ENCODE measurements around the gene SATL1. TPM values are rescaled to one million over a fixed set of nuclear protein-coding genes. Genes with fewer than 3 reads are reported as not detected.

The SATL1 gene
- total RNA-seq, 4 donors from 2014 or later: not detected

- TF ChIP-seq POLR2A (IDR thresholded peaks at IDR 0.05): no peak
- no peak for TF ChIP-seq POLR2AphosphoS5 (IDR thresholded peaks at IDR 0.05)
- no peak for TF ChIP-seq CTCF (IDR thresholded peaks at IDR 0.05)
- no peak for TF ChIP-seq EP300 (IDR thresholded peaks at IDR 0.05)
- ATAC-seq: no peak
- H3K9me3 ChIP-seq: no peaks in the 10 kb centered on the region
- no peak overlapping the region for H3K27ac ChIP-seq
- H3K4me1 ChIP-seq: no peaks in the 10 kb centered on the region
- no peak overlapping the region for H3K4me3 ChIP-seq
- no peaks in the 10 kb centered on the region for H3K27me3 ChIP-seq
- H3K36me3 ChIP-seq: no peaks in the 10 kb centered on the region
These were observed 107.2 kb downstream of the SATL1 start for GRCh38 chrX:85136409-85136808.

- no peaks in the 10 kb centered on the region for H3K36me3 ChIP-seq
- TF ChIP-seq EP300 (IDR thresholded peaks at IDR 0.05): no peak
- TF ChIP-seq POLR2A (IDR thresholded peaks at IDR 0.05): no peak
- TF ChIP-seq POLR2AphosphoS5 (IDR thresholded peaks at IDR 0.05): no peak
- no peak for TF ChIP-seq CTCF (IDR thresholded peaks at IDR 0.05)
- H3K4me1 ChIP-seq: no peaks in the 10 kb centered on the region
- no peaks in the 10 kb centered on the region for H3K9me3 ChIP-seq
- no peak overlapping the region for H3K27ac ChIP-seq
- no peak for ATAC-seq
- WGBS, 2 donors (ENCODE audit: low coverage in 1 of 2): 0 to 33% methylated on average over 1 of the region's 1 CpG
- H3K27me3 ChIP-seq: no peaks in the 10 kb centered on the region
- no peak overlapping the region for H3K4me3 ChIP-seq
These were observed 128.3 kb downstream of the SATL1 start for GRCh38 chrX:85115252-85115651.

DNA sequence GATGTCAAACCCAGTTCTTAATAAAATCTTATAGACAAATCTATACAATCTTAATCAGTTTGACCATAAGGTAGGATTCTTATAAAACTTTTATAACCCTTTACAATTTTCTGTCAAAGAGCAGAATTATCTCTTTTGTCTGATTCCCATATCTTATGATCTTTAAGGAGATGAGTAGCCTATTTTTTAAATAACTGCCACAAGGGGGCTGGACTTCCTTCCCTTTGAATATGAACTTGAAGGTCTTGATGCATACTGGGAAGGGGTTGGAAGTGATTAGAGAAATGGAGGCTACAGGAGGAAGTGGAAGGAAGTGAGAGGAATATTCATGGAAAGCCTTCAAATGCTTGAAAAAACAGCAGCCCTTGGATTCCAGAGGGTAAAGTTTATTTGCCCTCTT, 128.8 kb downstream of the SATL1 start:
- Histone ChIP-seq H3K4me3 (no peak overlapping the region), H3K36me3 (no peaks in the 10 kb centered on the region), H3K4me1 (no peaks in the 10 kb centered on the region), H3K27ac (no peak overlapping the region), H3K27me3 (no peaks in the 10 kb centered on the region), H3K9me3 (no peaks in the 10 kb centered on the region)
- ATAC-seq: no peak
- no peak for TF ChIP-seq CTCF (IDR thresholded peaks at IDR 0.05)
- TF ChIP-seq POLR2A (IDR thresholded peaks at IDR 0.05): no peak
- TF ChIP-seq POLR2AphosphoS5 (IDR thresholded peaks at IDR 0.05): no peak
- TF ChIP-seq EP300 (IDR thresholded peaks at IDR 0.05): no peak

DNA sequence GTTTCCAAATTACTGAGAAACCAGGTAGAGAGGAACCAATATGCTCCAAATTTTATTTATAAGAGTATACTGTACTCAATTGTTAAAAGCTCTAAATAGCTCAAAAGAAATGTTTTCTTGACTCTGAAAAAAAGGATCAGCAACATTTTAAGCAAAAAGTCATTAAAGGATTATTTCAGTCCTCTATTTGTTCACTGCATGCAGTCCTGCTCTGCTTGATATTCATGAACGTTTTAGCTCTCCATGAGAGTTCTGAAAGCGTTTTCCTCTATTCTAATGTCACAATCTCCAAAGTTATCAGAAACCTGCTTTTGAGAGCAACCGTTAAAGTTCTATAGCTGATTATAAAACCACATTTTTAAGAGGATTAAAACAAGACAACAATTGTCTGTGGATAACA, 129.4 kb downstream of the SATL1 start:
- no peak overlapping the region for H3K27ac ChIP-seq
- H3K36me3 ChIP-seq: no peaks in the 10 kb centered on the region
- no peak for ATAC-seq
- H3K4me3 ChIP-seq: no peak overlapping the region
- no peaks in the 10 kb centered on the region for H3K27me3 ChIP-seq
- H3K4me1 ChIP-seq: no peaks in the 10 kb centered on the region
- 35 to 90% methylated on average over 2 of the region's 3 CpGs for WGBS, 2 donors (ENCODE audit: low coverage in 1 of 2)
- TF ChIP-seq CTCF (IDR thresholded peaks at IDR 0.05) (no peak), POLR2AphosphoS5 (IDR thresholded peaks at IDR 0.05) (no peak), POLR2A (IDR thresholded peaks at IDR 0.05) (no peak), EP300 (IDR thresholded peaks at IDR 0.05) (no peak)
- no peaks in the 10 kb centered on the region for H3K9me3 ChIP-seq

GRCh38 chrX:85113746-85114145, 129.8 kb downstream of the SATL1 start:
- Histone ChIP-seq H3K27me3 (no peaks in the 10 kb centered on the region), H3K4me1 (no peaks in the 10 kb centered on the region), H3K4me3 (no peak overlapping the region), H3K27ac (no peak overlapping the region), H3K9me3 (no peaks in the 10 kb centered on the region), H3K36me3 (no peaks in the 10 kb centered on the region)
- TF ChIP-seq POLR2AphosphoS5 (IDR thresholded peaks at IDR 0.05): no peak
- TF ChIP-seq EP300 (IDR thresholded peaks at IDR 0.05): no peak
- TF ChIP-seq CTCF (IDR thresholded peaks at IDR 0.05): no peak
- TF ChIP-seq POLR2A (IDR thresholded peaks at IDR 0.05): no peak
- WGBS, 2 donors (ENCODE audit: low coverage in 1 of 2): 31 to 72% methylated on average over 2 of the region's 2 CpGs
- no peak for ATAC-seq

All from gastroesophageal sphincter (tissue), 4 donors.